NCI-H2196 (cell line): ENCODE results near the gene LMNB1.
"Not testable (repeated sequence)": the region's sequence is repeated elsewhere in the genome, so short reads cannot be mapped to it uniquely, and the experiment has no call there.

Experiments used
- DNase-seq: peaks from one replicate; lab custom pipeline; 2025; ENCODE audit not compliant: unreplicated experiment; lab: John Stamatoyannopoulos, UW

LMNB1 gene

DNA sequence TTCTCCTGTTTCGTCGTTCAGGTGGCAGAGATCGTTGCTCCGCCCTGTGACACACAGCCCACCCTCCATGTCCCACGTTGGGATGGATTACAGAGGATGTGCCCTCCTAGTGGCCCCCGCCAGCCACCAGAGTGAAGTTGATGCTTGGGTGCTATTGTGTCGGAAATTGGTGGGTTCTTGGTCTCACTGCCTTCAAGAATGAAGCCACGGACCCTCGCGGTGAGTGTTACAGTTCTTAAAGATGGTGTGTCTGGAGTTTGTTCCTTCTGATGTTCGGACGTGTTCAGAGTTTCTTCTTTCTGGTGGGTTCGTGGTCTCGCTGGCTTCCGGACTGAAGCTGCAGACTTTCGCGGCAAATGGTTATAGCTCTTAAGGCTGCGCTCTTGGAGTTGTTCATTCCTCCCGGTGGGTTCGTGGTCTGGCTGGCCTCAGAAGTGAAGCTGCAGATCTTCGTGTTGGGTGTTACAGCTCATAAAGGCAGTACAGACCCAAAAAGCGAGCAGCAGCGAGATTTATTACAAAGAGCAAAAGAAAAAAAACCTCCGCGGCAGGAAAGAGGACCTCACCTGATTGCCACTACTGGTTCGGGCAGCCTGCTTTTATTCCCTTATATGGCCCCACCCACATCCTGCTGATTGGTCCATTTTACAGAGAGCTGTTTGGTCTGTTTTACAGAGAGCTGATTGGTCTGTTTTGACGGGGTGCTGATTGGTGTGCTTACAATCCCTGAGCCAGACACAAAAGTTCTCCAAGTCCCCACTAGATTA lies 76.8 kb downstream of the LMNB1 start:
- not testable (repeated sequence) for DNase-seq

DNA sequence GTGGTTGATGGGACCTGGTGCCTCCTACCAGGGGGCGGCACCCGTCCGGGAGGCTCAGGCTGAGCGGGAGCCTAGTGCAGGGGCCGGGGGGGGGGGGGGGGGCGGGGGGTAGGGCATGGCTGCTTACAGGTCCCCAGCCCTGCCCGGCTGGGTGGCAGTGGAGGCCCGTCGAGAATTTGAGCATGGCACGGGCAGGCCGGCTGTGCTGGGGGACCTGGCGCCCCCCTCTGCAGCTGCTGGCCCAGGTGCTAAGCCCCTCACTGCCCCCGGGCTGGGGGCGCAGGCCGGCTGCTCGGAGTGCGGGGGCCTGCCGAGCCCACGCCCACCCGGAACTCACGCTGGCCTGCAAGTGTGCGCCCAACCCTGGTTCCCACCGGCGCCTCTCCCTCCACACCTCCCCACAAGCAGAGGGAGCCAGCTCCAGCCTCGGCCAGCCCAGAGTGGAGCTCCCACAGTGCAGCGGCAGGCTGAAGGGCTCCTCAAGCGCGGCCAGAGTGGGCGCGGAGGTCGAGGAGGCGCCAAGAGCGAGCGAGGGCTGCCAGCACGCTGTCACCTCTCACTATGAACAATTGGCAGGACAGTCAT lies 77.7 kb downstream of the LMNB1 start:
- no peak for DNase-seq

DNA sequence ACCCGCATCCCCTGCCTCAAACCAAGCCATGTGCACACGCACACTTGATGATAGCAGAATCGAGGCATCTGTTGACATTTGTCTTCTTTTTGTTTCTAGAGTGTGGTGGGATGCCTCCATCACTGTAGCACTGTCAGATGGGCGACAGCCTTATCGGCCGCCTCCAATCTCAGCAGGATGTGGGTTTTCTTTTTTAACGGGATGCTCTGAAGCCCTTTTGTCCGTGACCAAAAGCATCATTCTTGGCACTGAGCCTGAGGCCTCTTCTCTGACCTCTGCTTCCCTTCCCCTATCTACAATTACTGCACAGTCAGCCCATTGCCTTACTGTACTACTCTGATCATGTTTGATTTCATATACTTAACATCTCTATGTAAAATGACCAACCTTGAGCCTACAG lies 78.3 kb downstream of the LMNB1 start:
- DNase-seq = no peak

DNA sequence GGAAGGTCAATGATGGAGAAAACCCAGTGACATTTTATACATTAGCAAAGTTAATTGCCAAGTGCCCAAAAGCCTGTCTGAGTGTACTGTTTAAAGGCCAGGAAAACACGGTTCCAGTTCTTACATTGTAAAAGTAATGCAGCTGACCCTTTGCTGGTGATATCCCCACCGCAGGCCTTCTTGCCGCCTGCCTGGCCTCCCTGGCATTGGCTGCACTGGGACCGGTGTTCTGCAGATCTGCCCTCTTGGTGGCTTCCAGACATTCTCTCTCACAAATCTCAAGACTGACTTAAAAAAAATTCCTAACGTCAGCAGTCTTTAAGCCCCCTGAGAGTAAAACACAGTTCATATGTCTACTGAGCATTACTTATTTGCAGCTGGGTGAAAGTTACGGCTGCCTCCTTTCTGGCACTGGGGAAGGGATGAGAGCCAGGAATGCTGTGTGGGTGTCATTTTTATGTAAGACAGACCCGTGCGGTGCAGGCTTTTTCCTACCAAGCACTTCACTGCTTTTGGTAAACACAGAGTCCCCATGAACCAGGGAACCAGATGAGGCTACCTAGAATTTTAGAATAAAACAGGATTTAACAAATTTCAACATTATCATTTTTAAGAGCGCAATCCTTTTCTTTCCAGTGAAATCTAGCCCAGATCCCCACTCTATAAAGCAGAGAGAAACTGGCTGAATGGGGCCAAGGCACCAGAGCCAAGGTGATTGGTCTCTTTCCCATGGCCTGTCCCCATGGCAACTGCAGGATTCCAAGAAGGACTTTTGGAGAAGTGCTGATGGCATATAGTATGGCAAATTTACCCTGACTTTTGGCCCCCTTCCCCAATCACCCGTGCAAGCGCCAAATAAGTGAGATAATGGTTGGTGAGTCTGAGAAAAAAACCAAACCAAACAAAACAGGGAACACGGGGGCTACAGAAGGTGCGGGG lies 80.8 kb downstream of the LMNB1 start:
- DNase-seq = no peak

DNA sequence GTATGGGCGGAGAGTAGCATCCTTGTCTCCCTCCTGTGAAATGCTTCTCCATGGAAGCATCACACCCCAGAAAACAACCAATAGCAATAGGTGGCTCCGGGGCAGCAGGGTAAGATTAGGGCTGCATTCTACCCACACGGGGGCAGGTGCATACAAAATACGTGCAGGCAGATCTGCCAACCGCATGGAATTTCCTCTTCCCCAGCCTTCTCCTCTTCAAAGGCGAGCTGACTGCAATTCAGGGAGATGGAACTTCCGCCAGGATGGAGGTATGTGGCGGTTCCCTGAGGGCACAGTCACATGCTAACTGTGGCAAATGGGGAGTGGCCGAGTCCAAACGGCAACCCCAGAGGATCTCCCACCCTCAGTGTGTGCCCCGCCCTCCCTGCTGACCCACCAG lies 81.5 kb downstream of the LMNB1 start:
- DNase-seq = no peak

DNA sequence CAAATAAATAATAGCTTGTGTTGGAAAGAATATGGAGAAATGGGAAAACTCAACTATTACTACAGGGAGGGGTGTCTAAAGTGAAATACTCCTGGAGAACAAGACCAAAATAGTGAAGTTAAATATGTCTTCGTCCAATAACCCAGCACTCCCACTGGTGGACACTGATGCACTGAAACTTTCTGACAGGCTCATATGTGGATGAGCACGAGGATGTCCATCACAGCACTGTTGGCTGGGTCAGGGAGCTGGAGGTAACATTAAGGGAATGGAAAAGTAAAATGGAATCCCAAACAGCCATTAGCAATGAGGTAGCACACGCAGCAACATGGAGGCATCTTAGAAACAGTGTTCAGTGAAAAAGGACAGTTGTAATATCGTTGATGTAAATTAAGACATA lies 86.5 kb downstream of the LMNB1 start:
- no peak for DNase-seq

DNA sequence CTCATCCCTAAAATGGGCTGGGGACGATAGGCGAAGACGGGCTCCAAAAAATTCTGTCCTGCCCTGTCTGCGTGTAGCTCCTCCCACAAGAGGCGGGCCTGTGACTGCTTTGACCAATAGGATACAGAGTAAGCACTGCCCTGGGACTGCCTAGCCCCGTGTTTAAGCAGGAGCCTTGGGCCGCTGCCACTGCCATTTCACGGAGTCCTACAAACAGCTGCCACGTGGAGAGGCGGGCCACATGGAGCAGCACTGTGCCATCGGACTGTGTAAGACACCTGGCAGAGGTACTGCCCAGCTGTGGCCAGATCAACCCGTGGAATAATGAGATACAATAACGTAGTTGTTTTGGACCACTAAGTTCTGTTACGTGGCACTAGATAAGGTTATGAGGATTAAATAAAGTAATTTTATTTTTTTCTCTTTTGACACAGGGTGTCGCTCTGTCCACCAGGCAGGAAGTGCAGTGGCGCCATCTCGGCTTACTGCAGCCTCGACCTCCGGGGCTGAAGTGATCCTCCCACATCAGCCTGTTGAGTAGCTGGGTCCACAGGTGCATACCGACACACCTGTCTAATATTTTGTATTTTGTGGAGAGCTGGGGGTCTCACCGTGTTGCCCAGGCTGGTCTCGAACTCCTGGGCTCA lies 87.2 kb downstream of the LMNB1 start:
- no peak for DNase-seq

DNA sequence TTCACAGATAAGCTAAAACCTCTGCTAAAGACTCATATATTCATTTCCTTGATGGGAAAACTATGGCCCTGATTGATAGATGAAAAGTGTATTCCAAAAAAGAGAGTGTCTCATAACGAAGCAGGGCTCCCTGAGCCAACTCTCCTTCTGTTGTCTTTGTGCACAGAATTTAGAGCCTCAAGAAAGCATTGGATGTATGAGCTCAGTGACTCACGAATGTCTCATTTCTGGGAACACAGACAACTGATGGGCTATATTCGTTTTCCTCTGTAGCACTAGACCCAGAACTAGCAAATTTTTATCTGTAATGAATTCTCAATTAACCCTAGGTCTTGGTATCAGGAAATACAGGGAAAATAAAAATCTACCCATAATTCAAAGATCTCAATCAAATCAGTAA lies 88.4 kb downstream of the LMNB1 start:
- no peak for DNase-seq

DNA sequence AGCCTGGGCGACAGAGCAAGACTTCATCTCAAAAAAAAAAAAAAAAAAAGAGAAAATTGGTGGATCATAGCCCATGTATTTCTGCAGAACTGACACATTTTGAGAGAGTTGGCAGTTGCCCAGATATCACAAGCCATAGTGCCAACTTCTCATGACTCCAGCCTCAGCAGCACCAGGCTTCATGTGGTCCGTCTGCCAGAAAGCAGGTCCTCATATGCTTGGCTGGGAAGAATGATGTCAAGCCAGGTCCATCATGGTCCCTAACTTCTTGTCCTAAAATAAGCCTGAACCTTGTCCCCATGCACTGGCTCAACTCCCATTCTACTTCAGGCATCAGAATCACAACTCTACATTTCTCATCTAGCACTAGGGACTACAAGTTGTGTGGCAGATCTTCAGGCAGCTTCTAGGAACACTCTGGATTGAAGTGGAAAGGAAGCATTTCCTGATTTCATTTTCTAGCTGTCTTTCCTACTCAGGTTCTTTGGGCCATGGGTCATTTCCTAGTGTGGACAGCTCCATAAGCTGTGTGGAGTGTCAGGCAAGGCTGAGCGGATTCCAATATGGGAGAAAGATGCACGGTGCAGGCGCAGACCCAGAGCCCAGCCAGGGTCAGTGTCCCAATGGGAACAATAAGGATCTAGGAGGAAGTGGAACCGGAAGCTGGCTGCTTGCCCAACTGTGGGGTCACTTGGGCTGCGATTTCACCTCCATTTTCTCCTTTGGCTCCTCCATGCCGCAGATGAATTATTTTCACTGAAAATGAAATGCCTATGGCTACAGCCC lies 90.1 kb downstream of the LMNB1 start:
- no peak for DNase-seq

DNA sequence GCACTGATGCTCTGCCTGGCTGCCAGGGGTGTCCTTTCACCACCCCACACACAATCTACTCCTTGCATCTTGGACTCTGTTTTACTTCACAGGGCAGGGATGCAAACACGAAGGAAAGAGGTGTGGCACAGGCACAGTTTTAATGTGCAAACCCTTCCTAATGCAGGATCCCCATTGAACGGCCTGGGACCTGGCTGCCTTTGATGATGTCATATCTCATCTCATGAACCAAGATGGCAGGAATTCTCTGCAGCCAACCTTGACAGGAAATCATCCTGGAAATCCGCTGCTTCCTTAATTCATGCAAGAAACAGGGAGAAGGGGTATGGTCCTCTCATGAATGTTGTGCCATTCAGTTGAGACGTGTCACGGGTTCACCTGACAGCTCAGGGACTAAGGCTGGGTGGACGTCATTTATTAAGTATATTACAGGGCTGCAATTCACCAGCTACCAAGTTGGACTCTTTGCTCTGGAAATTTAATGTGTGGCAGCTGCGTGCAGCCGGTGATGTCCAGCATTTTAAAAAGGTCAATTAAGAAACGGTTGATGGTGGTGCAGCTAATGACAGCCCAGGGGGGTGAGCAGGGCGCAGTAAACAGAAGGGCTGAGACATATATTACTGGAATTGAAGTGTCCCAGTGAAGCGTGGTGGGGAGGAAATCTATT lies 91.5 kb downstream of the LMNB1 start:
- no peak for DNase-seq

DNA sequence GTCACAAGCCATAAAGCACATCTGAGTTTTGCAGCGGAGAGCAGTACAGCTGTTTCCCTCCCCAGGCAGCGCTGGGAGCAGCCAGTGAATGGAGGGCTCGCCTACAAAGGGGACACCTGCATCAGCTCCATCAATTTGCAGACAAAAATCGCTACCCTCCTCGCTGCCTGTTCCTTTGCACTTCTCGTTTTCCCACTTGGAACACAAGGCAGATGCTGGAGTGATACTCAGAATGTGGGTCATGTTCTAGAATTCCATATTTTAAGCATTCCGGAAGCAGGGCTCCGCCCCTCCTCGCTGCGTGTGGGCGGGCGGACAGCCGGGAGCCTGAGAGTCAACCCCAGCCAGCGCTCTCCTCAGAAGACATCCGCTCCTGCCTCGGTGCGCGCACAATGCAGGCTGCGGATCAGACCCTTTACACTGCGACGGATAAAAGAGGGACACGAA lies 92.1 kb downstream of the LMNB1 start:
- no peak for DNase-seq

DNA sequence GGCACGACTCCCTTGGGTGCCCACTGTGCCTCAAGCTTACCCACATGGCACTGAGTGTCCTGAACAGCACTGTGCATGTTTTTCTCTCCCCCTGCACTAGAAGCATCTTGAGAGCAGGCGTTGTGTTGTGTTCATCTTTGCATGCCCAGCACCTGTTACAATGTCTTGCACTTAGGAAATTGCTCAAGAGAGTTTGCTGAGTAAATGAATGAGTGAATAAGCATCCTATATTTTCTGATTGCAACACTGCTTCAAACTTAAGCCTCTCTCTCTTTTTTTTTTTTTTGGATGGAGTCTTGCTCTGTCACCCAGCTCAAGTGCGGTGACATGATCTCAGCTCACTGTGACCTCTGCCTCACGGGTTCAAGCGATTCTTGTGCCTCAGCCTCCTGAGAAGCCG lies 94.5 kb downstream of the LMNB1 start:
- no peak for DNase-seq

DNA sequence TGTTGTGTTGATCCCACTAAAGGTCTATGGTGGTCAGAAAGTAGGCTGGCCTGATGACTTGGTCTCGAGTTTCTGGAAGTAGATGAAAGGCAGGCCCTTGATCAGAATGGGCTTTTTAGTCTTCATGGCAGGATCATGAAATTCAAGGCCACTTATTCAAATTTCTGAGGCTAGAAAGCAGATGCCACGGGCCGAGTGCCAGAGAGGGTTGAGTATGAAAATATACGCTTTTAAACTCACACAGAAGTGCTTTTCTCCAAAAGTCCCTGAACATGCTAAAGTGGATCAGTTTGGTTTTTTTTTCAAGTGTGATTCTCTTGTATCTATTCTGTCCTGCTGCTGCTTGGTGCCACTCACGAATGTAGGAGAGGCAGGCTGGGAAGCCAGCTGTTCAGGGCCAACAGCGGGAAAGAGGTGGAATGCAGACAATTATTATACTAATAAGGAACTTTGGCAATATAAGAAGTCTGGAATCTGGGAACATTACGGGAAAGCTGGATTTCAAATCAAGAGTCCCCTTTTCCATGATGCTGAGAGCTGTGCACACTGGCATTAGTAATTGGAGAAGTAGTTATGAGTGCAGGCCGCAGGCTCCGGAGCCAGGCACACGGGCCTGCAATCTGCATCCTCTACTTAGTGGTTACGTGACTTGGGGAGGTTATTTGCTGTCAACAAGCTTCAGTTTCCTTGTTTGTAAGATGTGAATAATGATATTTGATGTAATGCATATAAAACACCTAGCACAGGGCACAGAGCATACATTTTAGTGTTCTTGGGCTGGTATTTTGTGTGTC lies 95.8 kb downstream of the LMNB1 start:
- DNase-seq = no peak

DNA sequence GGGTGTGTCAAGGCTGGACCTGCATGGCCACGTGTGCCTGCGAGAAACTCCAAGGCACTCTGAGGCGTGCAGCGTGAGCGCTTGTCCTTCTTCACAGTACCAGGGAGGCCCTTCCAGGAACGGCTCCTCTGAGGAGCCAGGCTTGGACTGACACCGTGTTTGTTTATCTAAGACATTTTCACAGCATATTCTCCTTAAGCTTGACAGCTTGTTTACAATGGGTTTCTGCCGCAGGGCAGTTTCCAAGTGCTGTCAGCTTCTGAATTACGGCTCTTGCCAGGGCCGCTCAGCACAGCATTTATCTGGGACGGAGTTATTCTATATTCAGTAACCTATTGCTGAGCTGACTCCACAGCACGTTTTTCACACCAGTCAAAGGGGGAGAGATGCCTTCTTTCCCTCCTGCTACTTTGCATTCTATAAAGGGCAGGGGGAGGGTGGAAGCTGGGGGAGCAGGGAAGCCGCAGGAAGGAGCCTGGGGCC lies 98.4 kb downstream of the LMNB1 start:
- no peak for DNase-seq

DNA sequence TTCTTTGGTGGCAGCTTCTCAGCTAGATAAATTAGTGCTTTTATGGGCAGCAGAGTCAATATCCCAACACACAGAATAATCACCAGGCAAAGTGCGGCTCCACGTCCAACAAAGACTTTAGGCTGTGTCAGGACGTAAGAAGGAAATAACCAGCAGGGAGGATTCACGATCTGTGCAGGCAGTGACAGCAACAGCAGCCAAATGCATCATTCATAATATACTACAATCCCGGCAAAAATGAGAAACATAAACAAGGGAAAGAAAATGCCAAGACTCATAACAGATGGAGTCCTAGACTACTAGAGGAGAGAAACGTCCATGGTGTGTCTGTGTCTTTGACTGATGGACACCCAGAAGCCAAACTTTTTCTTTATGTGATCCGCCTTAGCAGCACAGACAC lies 100.7 kb downstream of the LMNB1 start:
- no peak for DNase-seq

DNA sequence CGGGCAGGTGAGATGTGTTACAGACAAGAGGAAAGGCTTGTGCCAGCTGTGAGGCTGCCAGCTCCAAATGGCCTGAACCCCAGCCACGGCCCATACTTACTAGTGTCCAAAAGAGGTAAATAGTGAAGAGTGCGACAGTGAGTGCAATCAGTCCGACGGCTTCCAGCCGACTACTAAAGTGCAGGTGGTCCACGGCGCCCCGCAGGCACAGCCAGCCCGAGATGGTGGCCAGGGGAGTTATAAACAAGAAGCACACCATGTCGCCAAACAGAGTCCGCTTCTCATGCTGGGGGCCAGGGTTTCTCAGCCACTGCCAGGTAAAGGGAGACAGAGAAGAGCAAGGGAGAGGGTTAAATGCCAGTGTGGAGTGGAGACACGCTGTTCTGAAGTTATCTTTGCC lies 101.1 kb downstream of the LMNB1 start:
- DNase-seq = no peak

DNA sequence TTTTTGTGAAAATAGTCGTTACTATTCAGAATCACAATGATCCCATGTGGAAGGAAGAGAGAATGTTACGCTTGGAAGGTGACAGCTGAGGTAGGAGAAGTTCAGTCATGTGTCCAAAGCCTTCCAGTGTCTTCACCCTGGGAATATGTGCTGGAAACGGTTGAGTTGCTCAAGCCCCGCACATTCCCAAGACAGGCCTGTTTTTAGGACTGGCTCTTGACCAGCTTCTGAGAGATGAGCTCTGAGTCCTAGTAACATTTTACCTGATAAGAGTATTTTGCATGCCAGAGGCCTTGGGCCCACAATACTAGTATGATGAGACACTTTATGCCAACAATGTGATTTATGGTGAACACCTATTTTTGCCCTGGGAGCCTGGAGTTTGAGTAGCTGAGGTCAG lies 101.7 kb downstream of the LMNB1 start:
- DNase-seq = no peak

DNA sequence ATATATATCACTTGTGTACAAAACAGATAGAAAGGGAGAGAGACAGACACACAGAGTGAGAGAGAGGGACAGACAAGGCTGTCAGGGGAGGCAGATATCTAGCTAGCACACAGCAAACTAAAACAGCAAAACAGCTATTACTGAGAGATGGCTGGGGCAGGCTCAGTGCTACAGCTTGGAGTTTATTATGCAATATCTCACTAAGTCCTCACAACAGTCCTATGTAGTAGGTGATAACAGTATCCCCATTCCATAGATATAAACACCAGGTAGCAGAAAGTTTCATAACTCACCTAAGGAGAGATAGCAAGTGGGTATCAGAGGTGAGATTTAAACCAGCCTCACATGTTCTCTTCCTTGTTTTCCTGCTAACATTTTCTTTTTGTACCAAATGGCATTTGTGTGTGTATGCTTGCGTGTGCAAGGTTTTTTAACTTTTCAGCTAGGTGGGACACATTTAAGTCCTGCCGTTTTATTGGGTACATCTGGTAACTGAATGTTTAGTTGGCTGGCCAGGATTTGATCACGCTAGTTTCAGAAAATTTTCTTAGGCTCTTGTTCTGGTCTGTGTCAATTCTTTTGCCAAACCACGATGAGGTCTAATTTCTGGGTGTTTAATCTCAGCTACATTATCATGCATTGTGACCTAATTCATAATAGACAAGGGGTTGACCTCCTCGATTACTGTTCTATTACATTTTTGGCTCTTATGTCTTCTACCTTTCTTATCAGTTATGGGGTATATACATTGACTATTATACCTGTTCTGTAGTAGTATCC lies 105.1 kb downstream of the LMNB1 start:
- DNase-seq = no peak
